Stimulated activated naive CD4-positive, alpha-beta T cell (primary cell): Measurements from ENCODE around the gene TAL1.
"Not testable (repeated sequence)": the region's sequence is repeated elsewhere in the genome, so short reads cannot be mapped to it uniquely, and the experiment has no call there.

Source experiments
- DNase-seq, 6 experiments: peaks; one replicate each; lab custom pipeline; 2025; lab: John Stamatoyannopoulos, UW

The TAL1 gene

DNA sequence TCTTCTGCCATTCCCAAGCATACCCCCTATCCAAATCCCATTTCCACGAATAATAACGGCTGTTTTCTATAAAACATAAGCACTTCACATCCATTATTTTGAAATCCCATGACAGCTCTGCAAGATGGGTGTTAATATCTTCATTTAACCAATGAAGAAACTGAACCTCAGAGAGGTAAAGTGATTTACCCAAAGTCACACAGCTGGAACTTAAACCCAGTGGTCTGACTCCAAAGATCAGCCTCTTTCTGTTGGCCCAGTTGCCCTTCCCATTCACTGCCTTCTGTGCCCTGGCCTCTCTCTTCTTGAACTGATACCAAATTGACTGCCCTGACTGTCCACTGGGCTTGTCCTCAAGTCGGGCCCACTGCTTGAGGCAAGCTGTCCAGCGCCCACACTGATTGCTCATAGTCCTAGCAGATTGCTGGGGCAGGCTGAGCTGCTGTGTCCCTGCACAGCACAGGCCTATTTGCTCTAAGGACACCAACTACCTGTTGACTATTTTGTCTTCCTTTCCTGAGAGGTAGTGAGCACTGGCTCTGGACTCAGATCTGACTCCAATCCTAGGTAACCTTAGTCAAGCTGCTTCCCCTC lies 19.3 kb downstream of the TAL1 start:
- DNase-seq, result no peak

DNA sequence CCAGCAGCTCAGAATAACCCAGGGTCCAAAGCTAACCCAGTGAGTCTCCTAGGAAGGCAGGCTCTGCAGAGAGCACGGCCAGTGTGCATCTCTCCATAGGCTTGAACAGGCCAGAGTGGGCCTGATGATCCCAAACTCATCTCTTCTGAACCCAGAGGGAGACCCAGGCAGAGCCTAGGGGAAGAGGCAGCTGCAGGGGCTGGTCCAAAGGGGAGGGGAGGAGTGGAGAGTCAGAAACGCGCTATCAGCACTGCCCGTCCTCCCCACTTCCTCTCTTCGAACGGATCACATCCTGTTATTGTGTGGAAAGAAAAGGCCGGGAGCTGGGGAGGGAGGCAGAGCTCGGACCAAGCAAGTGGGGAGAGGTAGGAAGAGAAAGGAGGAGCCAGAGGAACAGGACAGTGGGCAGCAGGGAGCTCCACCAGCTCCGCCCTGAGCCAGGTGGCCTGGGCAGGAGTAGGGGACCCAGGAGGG lies 20.2 kb downstream of the TAL1 start:
- no peak for DNase-seq

DNA sequence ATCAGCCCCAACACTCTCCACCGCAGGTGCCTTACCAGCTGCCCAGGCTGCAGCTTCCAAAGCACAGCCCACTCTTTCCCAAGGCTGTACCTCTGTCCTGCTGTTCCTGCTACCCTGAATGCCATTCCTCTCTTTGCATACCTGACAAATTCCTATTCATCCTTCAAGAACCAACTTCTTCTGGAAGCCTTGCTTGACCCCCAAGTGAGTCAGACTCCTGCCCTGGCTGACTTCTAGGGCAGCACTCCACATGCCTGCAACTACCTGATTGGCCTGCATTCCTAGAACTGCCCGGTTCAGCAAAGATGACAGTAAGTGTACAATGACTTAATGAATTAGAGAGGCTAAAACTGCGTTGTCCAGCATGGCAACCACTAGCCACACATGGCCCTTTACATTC lies 21.4 kb downstream of the TAL1 start:
- no peak for DNase-seq

DNA sequence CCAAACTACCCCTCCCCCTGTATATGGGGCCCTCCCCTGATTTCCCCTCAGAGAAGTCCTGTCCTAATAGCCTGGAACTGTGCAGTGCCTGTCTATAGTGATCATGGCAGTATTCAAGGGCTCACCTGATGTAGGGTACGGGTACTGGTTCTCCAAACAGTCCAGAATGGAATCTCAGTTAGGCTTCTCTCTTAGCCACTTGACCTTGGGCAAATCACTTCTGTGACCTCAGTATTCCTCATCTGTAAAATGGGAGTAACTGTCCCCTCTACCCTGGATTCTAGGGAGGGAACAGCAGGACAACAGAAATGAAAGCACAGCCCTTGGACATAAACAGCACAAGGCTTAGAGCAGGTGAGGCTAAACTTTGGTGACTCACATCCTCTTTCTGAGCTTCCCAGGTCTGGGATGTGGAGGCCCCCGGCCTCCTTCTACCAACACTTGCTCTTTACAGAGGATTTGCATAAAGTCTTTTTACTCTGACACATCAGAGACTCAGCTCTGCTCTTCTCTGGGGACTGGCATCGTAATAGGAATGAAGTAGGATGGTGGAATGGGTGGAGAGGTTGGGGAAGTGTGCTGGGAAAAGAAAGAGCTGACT lies 22.2 kb downstream of the TAL1 start:
- DNase-seq, result no peak

DNA sequence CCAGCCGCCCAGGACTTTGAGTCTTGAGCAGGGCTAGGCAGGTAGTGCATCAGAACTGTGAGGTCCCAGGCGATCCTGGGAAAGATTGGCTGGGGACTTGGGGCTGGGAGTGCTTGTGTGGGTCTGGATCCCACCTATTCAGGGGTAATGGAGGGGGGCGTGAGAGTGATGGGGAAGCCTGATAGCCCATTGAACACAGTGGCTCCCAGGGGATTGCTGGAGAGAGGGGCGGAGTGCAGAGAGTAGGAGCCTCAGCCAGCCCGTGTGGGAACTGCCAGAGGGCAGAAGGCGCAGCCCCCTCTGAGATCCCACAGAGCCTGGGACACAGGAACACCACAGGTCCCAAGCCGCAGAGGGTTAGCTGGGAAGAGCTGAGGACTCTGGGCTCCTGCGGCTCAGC lies 22.9 kb downstream of the TAL1 start:
- DNase-seq, result no peak

DNA sequence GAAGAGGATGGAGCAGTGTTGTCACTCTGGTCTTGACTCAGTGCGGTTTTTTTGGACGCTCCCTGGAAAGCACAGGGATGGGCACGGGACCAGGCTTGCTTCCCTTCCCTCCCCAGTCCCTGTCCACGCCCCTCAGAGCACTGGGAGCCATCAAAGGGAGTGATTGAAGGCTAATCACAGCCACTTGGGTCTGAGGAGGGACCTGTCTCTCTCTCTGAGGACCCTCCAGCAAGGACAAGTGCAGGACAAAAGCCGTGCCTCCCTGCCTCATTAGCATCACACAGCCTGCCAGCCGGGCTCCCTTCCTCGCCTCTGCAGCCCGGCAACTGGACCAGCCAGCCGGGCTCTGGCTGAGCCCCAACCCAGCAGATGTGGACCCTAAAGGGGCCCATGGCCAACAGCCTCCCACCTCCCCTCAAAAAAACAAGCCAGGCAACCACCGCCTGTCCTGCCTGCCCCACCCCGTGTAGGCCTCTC lies 23.6 kb downstream of the TAL1 start:
- no peak for DNase-seq

DNA sequence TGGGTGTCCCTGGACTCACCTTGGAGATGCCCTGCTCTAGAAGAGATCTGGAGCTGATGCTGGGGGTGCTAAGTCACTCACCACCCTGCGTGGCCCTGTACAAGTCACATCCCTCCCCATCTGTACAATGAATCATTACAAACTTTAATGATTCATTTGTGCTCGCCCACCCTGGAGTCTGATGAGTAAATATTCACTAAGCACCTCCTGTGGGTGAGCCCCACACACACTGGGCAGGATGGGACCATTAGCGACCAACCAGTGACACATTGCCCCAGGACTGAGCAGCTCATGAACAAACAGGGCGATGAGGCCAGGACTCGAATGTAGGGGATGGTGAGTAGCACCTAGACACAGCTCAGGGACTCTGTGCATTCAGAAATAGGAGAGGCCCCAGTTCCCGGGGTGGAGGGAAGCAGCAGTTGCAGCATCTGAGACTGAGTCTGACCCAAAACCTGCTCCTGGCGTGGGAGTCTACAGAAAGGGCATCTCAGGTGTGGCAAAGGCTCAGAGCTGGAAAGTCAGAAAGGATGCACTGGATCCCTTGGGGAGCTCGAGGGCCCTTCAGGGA lies 24.1 kb downstream of the TAL1 start:
- no peak for DNase-seq

DNA sequence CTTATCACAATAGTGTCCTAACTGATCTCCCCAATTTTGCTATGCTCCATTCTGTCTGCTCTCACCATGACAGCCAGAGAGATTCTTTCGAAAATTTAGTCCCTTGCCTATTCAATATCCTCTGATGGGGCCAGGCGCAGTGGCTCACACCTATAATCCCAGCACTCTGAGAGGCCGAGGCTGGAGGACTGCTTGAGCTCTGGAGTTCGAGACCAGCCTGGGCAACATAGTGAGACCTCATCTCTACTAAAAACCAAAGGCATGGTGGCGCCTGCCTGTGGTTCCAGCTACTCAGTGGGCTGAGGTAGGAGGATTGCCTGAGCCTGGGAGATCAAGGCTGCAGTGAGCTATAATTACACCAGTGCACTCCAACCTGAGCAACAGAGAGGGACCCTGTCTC lies 26.1 kb downstream of the TAL1 start:
- DNase-seq, result no peak

DNA sequence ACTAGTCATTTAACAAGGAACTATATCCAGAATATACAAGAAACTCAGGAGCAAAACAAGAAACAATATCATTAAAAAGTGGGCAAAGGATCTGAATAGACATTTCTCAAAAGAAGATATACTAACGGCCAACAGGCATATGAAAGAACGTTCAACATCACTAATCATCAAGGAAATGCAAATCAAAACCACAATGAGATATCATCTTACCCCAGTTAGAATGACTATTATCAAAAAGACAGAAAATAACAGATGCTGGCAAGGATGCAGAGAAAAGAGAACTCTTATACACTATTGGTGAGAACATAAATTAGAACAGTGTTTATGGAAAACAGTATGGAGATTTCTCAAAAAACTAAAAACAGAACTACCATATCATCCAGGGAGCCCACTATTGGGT lies 28.5 kb downstream of the TAL1 start:
- DNase-seq, result not testable (repeated sequence)

DNA sequence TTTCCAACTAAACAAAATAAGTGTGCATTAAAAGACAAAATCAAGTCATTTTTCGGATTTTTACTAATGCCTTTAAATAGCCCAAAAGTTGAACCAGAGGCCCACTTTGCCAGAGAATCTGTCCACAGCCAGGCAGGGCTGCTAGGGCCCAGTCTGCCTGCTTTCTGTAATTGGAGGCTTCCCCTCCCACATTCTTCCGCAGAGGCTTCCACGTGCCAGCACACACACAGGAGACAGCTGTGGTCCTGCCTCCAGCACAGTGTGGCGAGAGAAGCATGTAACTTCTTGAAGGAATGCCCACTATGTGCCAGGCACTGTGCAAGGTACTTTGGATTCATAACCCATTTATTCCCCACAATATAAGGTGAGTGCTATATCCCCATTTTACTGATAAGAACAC lies 30.8 kb downstream of the TAL1 start:
- no peak for DNase-seq

DNA sequence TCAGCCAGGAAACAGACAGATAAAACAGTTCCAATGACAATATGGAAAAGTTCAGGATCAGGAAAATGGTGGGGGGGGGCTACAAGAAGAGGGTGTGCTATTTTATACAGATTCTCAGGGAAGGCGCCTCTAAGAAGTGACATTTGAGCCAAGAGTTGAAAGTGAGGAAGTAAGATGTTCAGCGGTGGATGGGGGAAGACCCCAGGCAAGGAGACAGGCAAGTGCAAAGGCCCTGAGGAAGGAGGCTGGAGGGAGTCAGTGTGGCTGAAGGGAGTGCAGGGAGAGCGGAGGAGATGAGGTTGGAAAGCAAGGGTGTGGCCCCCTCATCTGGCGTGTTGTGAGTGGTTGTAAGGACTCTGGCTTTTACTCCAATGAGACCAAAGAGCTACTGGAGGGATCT lies 33.8 kb downstream of the TAL1 start:
- no peak for DNase-seq

DNA sequence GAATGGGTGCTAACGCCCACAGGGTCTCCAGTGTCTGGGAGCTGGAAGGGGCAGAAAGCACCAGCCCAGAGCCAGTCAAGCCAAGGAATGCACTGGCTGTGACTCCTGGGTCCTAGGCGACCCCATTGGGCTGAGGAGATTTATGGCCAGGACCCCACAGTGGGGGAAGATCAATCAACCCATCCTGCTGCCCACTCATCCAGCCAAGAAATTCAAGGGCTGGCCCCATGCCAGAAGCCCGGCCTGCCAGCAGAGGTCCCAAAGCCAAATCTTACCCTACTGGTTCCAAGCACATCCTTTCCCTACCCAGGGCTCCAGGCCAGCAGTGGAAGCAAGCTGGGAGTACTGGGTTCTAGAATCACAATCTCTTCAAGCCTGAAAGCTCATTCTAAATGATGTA lies 35.4 kb downstream of the TAL1 start:
- DNase-seq, result no peak

DNA sequence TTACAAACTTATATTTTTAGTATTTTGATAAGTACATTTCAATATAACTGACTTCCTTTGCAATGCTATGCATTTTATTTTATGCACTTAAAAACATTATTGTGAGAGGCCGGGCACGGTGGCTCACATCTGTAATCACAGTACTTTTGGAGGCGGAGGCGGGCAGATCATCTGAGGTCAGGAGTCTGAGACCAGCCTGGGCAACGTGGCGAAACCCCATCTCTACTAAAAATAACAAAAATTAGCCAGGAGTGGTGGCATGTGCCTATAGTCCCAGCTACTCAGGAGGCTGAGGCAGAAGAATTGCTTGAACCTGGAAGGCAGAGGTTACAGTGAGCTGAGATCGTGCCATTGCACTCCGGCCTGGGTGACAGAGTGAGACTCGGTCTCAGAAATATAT lies 36.0 kb downstream of the TAL1 start:
- DNase-seq, result not testable (repeated sequence)

DNA sequence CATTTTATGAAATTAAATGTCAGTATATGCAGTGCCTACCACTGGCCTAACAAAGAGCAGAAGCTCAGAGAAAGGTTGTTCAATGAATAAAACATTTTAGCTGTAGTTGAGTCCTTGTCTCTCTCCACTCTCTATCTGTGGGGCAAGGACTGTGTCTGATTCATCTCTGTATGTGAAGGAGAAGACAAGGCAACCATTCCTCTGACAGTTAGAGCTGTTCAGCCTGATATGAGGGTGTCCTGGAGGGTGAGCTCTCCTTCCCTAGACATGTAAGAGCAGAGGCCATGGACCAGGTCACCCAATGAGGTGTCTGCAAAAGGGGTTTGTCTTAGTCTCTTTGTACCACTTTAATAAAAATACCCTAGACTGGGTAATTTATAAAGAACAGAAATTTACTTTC lies 37.7 kb downstream of the TAL1 start:
- DNase-seq, result no peak

DNA sequence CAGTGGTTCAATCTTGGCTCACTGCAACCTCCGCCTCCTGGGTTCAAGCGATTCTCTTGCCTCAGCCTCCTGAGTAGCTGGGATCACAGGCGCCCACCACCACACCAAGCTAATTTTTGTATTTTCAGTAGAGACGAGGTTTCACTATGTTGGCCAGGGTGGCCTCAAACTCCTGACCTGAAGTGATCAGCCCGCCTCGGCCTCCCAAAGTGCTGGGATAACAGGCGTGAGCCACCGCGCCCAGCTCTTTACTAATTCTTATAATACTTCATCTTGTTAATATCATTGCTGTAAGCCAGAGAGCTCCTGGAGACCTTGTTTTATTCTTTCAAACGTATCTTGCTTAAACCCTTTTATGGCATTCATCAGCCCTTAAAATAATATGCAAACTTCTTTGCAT lies 38.5 kb downstream of the TAL1 start:
- not testable (repeated sequence) for DNase-seq

DNA sequence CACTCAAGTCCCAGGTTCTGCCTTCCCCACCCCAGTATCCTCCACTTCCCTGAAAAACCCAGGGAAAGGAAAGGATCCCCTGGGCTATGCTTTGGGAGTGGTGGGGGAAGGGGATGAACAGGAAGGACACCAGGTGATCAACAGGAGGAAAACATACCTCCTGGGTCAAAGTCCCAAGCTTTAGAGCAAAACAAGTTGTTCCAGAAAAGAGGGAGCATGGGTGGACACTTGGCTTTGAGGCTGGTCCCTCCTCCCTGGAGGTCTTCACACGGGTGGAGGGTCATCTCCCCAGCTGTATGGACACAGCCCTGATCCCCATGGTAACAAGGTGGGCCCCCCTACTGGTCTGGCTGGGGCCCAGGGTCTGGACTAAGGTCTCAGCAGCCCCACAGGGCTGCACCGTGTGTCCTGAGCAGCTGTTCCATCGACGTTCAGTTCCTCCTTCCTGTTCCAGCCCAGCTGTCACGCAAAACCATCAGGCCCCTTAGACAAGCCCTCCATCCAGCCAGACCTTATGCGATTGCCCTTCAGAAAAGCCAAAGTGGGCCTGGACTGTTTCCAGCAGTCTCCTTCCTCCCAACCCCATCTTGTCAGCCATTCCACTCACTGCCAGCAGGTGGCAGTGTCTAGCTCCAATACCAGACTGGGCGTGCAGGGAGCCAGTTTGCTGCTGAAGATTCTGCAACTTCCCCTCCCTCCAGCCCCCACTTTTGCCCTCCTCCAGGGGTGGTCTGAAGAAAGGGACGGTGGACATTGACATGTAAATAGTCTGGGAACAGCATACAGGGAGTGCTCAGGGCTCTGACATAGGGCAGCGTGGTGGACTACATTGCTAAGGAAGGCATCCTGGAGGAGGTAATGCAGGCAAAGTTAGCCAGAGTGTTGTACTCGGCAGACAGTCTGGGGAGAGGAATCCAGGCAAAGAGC lies 39.3 kb downstream of the TAL1 start:
- peak; percentile 9 to 70 (median 34) for DNase-seq

DNA sequence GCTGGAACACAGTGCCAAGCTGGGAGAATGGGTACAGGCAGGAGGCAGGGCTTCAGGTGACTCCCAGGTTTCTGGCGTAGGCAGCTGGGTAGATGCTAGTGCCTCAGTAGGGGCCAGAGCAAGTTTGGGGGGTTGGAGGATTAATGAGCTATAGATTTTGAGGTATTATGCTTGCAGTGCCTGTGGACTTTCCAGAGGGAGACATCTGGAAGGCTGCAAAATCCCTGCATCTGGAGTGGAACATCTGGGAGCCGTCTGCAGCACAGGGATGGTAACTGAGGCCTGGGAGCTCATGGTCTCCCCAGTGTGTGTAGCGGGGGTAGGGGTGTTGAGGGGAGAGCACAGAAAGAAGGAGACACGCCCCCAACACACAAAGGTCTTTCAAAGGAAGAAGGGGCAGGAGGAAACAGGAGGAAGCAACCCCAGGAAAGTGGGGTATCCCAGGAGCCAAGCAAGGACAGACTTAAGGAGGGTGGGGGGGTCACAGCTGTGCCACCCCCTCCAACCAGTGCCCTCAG lies 40.0 kb downstream of the TAL1 start:
- DNase-seq, result no peak

DNA sequence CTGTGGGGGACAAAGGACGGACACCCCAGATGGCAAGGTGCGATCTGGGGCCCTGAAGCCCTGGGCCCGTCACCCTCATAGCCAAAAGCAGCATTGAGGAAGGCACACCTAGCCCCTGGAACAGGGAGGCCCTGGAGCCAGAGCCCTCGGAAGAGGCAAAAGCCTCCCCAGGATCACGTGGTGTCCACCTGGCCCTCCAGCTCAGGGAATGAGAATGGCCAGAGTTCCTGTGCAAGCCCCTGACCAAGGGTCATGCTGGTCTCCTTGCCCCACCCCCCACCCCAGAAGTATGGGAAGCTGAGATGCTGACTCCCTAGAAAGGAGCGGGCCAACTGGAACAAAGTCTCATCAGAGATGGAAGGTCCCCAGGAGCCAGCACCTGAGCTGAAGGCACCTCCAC lies 41.2 kb downstream of the TAL1 start:
- no peak for DNase-seq

DNA sequence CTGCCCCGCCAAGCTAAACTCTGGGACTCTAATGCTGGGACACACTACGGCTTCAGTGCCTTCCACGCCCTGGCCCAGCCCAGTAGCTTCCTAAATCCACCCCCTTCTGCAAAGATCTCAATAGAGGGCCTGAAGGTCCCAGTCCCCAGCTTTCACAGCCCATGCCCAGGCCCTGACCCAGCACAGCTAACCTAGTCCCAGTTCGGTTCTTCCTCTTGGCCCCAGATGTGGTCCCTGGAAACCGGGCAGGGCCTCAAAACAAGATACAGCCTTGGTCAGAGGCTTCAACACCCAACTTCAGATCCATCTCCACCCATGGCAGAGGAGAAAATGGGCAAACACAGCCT lies 41.5 kb downstream of the TAL1 start:
- no peak for DNase-seq

DNA sequence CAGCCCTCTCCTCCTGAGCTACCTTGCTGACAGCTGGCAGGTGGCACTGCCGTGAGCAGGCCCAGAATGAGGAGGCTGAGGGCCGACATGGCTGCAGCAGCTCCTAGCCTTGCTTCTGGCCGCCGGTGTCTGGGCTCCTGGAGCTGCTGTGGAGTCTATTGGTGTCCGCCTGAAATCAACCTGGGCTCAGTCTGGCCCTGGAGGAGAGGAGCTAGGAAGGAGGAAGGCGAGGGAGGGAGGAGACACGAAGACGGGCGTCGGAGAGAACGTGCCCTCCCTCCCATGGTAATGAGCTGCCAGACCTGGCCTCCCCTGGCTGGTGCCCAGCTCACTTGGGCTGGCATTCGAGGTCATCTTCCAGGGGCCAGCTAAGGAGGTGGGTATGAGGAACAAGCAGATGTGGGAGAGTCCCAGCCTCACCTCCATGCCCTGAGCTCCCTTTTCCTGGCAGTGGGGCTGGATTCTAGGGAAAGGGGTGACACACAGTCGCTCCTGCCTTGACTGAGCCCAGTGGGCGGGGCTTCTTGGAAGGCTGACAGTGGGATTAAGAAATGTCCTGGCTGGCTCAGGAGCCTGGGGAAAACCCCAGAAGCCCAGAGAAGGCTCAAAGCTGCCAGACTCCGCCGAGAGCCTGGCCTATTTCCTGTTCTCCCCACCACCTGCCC lies 42.0 kb downstream of the TAL1 start, which contains the start of gene PDZK1IP1:
TSS of gene PDZK1IP1 (minus strand) at position 193 of the 665 bp plus-strand sequence. CDS start at position 89, 104 bp downstream.
- DNase-seq, result no peak
